ENCODE results near the gene PIK3C2A. TPM values are rescaled to one million over a fixed set of nuclear protein-coding genes. Genes with fewer than 3 reads are reported as not detected.

PIK3C2A gene
- total RNA-seq = 10 to 100 TPM; 25.1 to 54.2 (median 32.4) TPM

- Histone ChIP-seq H3K4me1 (peaks cover 12 to 54% (median 13%) of the 10 kb centered on the region in 3 donors), H3K4me3 (peak within 1 kb of the TSS; percentile 67 to 85 (median 84)), H3K9me3 (no peaks in the 10 kb centered on the region), H3K27me3 (no peaks in the 10 kb centered on the region), H3K27ac (peak within 1 kb of the TSS; percentile 94 to 97 (median 94)), H3K36me3 (peaks cover 0 to 13% (median 0%) of the 10 kb centered on the region in 3 donors)
- peak in 3 of 4 donors; percentile 69 to 97 (median 82) for TF ChIP-seq POLR2A (IDR thresholded peaks at IDR 0.05)
- no peak for TF ChIP-seq CTCF (IDR thresholded peaks at IDR 0.05)
- DNase-seq = peak; percentile 80
- intact Hi-C loops (cut with DNase I) = no loop called here
- WGBS, 2 donors = 0 to 3% methylated on average over 10 to 19 of the region's 72 CpGs
Observed at GRCh38 chr11:17207317-17208256, at the start of gene PIK3C2A. TSS of gene PIK3C2A (minus strand) at chr11:17207986. CDS start at chr11:17169741, 38,245 bp downstream.

GRCh38 chr11:17257196-17257595 lies 49.4 kb upstream of the PIK3C2A start:
- Histone ChIP-seq H3K4me1 (peaks cover 0 to 9% (median 0%) of the 10 kb centered on the region in 3 donors), H3K9me3 (no peaks in the 10 kb centered on the region), H3K36me3 (no peaks in the 10 kb centered on the region), H3K27ac (peak overlapping the region in 2 of 4 donors; percentile 3 to 19), H3K4me3 (no peak overlapping the region), H3K27me3 (no peaks in the 10 kb centered on the region)
- intact Hi-C loops (cut with DNase I) = no loop called here
- TF ChIP-seq POLR2A (IDR thresholded peaks at IDR 0.05) (no peak), CTCF (IDR thresholded peaks at IDR 0.05) (no peak)
- no peak for DNase-seq
- WGBS, 2 donors = 42 to 61% methylated on average over 1 of the region's 1 CpG

- peak overlapping the region in 2 of 4 donors; percentile 3 to 19 for H3K27ac ChIP-seq
- no peaks in the 10 kb centered on the region for H3K27me3 ChIP-seq
- WGBS, 2 donors = 51 to 60% methylated on average over 3 of the region's 3 CpGs
- no peak for DNase-seq
- H3K9me3 ChIP-seq = no peaks in the 10 kb centered on the region
- no peak overlapping the region for H3K4me3 ChIP-seq
- TF ChIP-seq POLR2A (IDR thresholded peaks at IDR 0.05) (no peak), CTCF (IDR thresholded peaks at IDR 0.05) (no peak)
- H3K36me3 ChIP-seq = no peaks in the 10 kb centered on the region
- peaks cover 0 to 9% (median 0%) of the 10 kb centered on the region in 3 donors for H3K4me1 ChIP-seq
- intact Hi-C loops (cut with DNase I) = no loop called here
Observed at GRCh38 chr11:17256512-17256911, 48.7 kb upstream of the PIK3C2A start.

GRCh38 chr11:17252704-17253103 lies 44.9 kb upstream of the PIK3C2A start:
- Histone ChIP-seq H3K4me3 (no peak overlapping the region), H3K27me3 (no peaks in the 10 kb centered on the region), H3K36me3 (no peaks in the 10 kb centered on the region), H3K27ac (no peak overlapping the region), H3K4me1 (peaks cover 0 to 9% (median 0%) of the 10 kb centered on the region in 3 donors), H3K9me3 (no peaks in the 10 kb centered on the region)
- no peak for TF ChIP-seq CTCF (IDR thresholded peaks at IDR 0.05)
- no peak for TF ChIP-seq POLR2A (IDR thresholded peaks at IDR 0.05)
- WGBS, 2 donors = 69 to 79% methylated on average over 4 of the region's 4 CpGs
- DNase-seq = no peak
- intact Hi-C loops (cut with DNase I) = no loop called here

Data from esophagus squamous epithelium (tissue), 5 donors.